Measurements from ENCODE around the gene CCDC91. TPM values are rescaled to one million over a fixed set of nuclear protein-coding genes. Genes with fewer than 3 reads are reported as not detected.

The CCDC91 gene
- total and polyA plus RNA-seq, 9 of the 15 experiments (the other 6 are each of a cell fraction or from before 2014, with no cell fraction given): 10.1 to 31.1 (median 26.3) TPM

- Histone ChIP-seq H4K20me1 (replicated peaks; ENCODE audit: control insufficient read depth, insufficient read depth, low read length) (no peaks in the 10 kb centered on the region), H3K4me1 (replicated peaks in 1 of 2; ENCODE audit: control insufficient read depth in 2 of 2, insufficient read depth in 2 of 2, low read length in 2 of 2) (no peaks in the 10 kb centered on the region; a peak in 2 of 5 replicates), H3K27me3 (ENCODE audit: control insufficient read depth in 2 of 2, insufficient read depth in 2 of 2, low read length in 2 of 2) (no peaks in the 10 kb centered on the region), H2AFZ (ENCODE audit: low read depth, low read length) (no peak overlapping the region), H3K9me1 (ENCODE audit: control insufficient read depth, insufficient read depth, low read length) (no peaks in the 10 kb centered on the region), H3K36me3 (ENCODE audit: control insufficient read depth, insufficient read depth, low read length) (no peaks in the 10 kb centered on the region), H3K4me2 (ENCODE audit: insufficient read depth, low read length) (no peak overlapping the region), H3K9ac (ENCODE audit: insufficient read depth in 1 of 2, low read depth in 2 of 2, low read length in 2 of 2) (no peak overlapping the region), H3K4me3 (no peak overlapping the region), H3K79me2 (ENCODE audit: control insufficient read depth, insufficient read depth, low read length) (no peaks in the 10 kb centered on the region), H3K9me3 (replicated peaks; ENCODE audit: control insufficient read depth, insufficient read depth, low read depth, low read length) (no peaks in the 10 kb centered on the region), H3K27ac (ENCODE audit: extremely low read depth, low read depth, low read length) (no peak overlapping the region)
- DNase-seq (ENCODE audit: extremely low read depth in 1 of 4, low spot score in 3 of 4) (no peak), FAIRE-seq (no peak), ATAC-seq (no peak)
- TF ChIP-seq ZNF217 (CRISPR knock-in tag; IDR thresholded peaks at IDR 0.05) (no peak), CEBPG (CRISPR knock-in tag; IDR thresholded peaks at IDR 0.05) (no peak), CEBPG (tag; conservative IDR thresholded peaks at IDR 0.05 in 1 of 2, IDR thresholded peaks at IDR 0.05 in 1 of 2) (no peak), SRSF7 (optimal IDR thresholded peaks at IDR 0.05; ENCODE audit: low read depth, low read length) (no peak), ZNF174 (CRISPR knock-in tag; IDR thresholded peaks at IDR 0.05) (no peak), NCOR1 (IDR thresholded peaks at IDR 0.05) (no peak), CC2D1A (IDR thresholded peaks at IDR 0.05) (no peak), NCOA4 (IDR thresholded peaks at IDR 0.05; ENCODE audit: partially characterized antibody) (no peak), PHB2 (IDR thresholded peaks at IDR 0.05; ENCODE audit: low read depth) (no peak), ZNF75A (CRISPR knock-in tag; IDR thresholded peaks at IDR 0.05) (no peak), POLR3A (IDR thresholded peaks at IDR 0.05; ENCODE audit: borderline replicate concordance, extremely low read depth, insufficient read depth, insufficient read length) (no peak), CEBPZ (IDR thresholded peaks at IDR 0.05; ENCODE audit: borderline replicate concordance, low read depth, low read length) (no peak), DMBX1 (CRISPR knock-in tag; IDR thresholded peaks at IDR 0.05; ENCODE audit: borderline replicate concordance) (no peak)
- TF ChIP-seq, protein P1, sequence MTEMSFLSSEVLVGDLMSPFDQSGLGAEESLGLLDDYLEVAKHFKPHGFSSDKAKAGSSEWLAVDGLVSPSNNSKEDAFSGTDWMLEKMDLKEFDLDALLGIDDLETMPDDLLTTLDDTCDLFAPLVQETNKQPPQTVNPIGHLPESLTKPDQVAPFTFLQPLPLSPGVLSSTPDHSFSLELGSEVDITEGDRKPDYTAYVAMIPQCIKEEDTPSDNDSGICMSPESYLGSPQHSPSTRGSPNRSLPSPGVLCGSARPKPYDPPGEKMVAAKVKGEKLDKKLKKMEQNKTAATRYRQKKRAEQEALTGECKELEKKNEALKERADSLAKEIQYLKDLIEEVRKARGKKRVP (CRISPR knock-in tag; IDR thresholded peaks at IDR 0.05): no peak
- CTCF ChIA-PET (ENCODE audit: low intra/inter-chr PET ratio): no interaction called here
- in situ Hi-C loops (cut with MboI) (no loop called here), intact Hi-C loops (cut with micrococcal nuclease) (no loop called here)
- POLR2A ChIA-PET: no interaction called here
- 0% methylated on average over 1 of the region's 1 CpG for WGBS (ENCODE audit: insufficient coverage, low coverage, missing lambda C conversion rate)
- BruUV-seq (replicated peaks): no TSS peak
Observed at GRCh38 chr12:28343713-28344112, 153.5 kb downstream of the CCDC91 start.
